GM12878 (cell line): ENCODE measurements around the gene ANKRD61. TPM values are rescaled to one million over a fixed set of nuclear protein-coding genes. Genes with fewer than 3 reads are reported as not detected.
A peak's percentile ranks its signal among the peaks of the same experiment; 100 is the strongest.

Source experiments
- ATAC-seq: fragments of 200-7000 bp; cut with Tn5 transposase; 3 replicates; pipeline ENCODE4 v1.9.1; 2020; ENCODE audit warnings: mild to moderate bottlenecking, moderate library complexity
- BruUV-seq: library from RNA; stranded (reverse); fragments of 400-500 nt; replicated peaks from 2 replicates; lab custom pipeline; 2021; lab: Mats Ljungman, UMichigan
- CTCF ChIA-PET: fragments of 300-600 bp; sonication (Branson Sonifier 250); formaldehyde crosslinking; extraction: SDS; loops from one replicate; lab custom pipeline; 2021; ENCODE audit warnings: inconsistent platforms; lab: Yijun Ruan, JAX
- POLR2A ChIA-PET: fragments of 350-600 bp; formaldehyde crosslinking; extraction: SDS; loops from one replicate; lab custom pipeline; 2021; ENCODE audit warnings: inconsistent platforms; lab: Charles Lee
- RAD21 ChIA-PET: fragments of 300-600 bp; sonication (Branson Sonifier 250); formaldehyde crosslinking; loops from one replicate; lab custom pipeline; 2023; ENCODE audit warnings: antibody characterized with exemption; ENCODE audit not compliant: unreplicated experiment; lab: Charles Lee
- SMC1A ChIA-PET: fragments of 300-600 bp; sonication (Branson Sonifier 250); formaldehyde crosslinking; loops from one replicate; lab custom pipeline; 2023; ENCODE audit not compliant: unreplicated experiment, uncharacterized antibody; lab: Charles Lee
- DNase-seq: peaks from one replicate; pipeline ENCODE4 v3.0.0-alpha.2; 2011; ENCODE audit warnings: low read depth, low spot score
- FAIRE-seq: peaks from 3 replicates; lab custom pipeline; 2011; peaks lifted over from hg19 to GRCh38; lab: Jason Lieb, UNC
- H2AFZ ChIP-seq: 2 replicates; pipeline ENCODE4 v1.6.0; 2011; ENCODE audit warnings: low read depth, low read length, control low read depth; ENCODE audit not compliant: control insufficient read depth
- H3K27ac ChIP-seq: 2 replicates; pipeline ENCODE4 v1.5.1; 2011; ENCODE audit warnings: control low read depth; ENCODE audit not compliant: control insufficient read depth, insufficient read depth
- H3K27me3 ChIP-seq, 2 experiments: replicated peaks in 1 of 2; 2 replicates each; pipeline versions ENCODE4 v1.6.0 to v1.6.1; 2011; ENCODE audit warnings: low read length in 1 of 2; ENCODE audit not compliant: control insufficient read depth in 2 of 2, insufficient read depth in 2 of 2
- H3K36me3 ChIP-seq, 2 experiments: 2 replicates each; pipeline ENCODE4 v1.5.1; 2011; ENCODE audit warnings: low read length in 1 of 2; ENCODE audit not compliant: control insufficient read depth in 2 of 2, insufficient read depth in 2 of 2
- H3K4me1 ChIP-seq: 2 replicates; pipeline ENCODE4 v1.6.1; 2011; ENCODE audit warnings: mild to moderate bottlenecking, low read length, moderate library complexity, mixed read lengths; ENCODE audit not compliant: control insufficient read depth, insufficient read depth
- H3K4me2 ChIP-seq: 2 replicates; pipeline ENCODE4 v1.6.0; 2011; ENCODE audit warnings: control low read depth; ENCODE audit not compliant: control insufficient read depth, insufficient read depth
- H3K4me3 ChIP-seq: fragments of 200-600 bp; sonication (generic); 2 replicates; pipeline ENCODE4 v1.5.1; 2016
- H3K79me2 ChIP-seq: 2 replicates; pipeline ENCODE4 v1.6.0; 2011; ENCODE audit warnings: low read length; ENCODE audit not compliant: control insufficient read depth, insufficient read depth
- H3K9ac ChIP-seq: 2 replicates; pipeline ENCODE4 v1.8.0; 2011; ENCODE audit warnings: low read length, control low read depth, mixed read lengths; ENCODE audit not compliant: control insufficient read depth, insufficient read depth
- H3K9me3 ChIP-seq: replicated peaks from 3 replicates; pipeline ENCODE4 v1.5.1; 2011; ENCODE audit warnings: mild to moderate bottlenecking, low read length; ENCODE audit not compliant: control insufficient read depth, insufficient read depth
- H4K20me1 ChIP-seq: 2 replicates; pipeline ENCODE4 v1.6.0; 2011; ENCODE audit not compliant: control insufficient read depth, insufficient read depth
- CBX3 ChIP-seq: fragments of 200-600 bp; sonication (generic); IDR thresholded peaks from 2 replicates; pipeline ENCODE4 v1.6.1; 2016; ENCODE audit warnings: low read depth, borderline replicate concordance
- CHD2 ChIP-seq: IDR thresholded peaks from 2 replicates; pipeline ENCODE4 v1.6.1; 2011; ENCODE audit warnings: low read depth, low read length, improper control_type of control experiment, borderline replicate concordance
- GATAD2B ChIP-seq: fragments of 450-650 bp; conservative IDR thresholded peaks from 2 replicates; pipeline ENCODE4 v1.6.1; 2017; ENCODE audit warnings: low read depth, mild to moderate bottlenecking, moderate library complexity
- HDAC6 ChIP-seq: fragments of 200-600 bp; sonication (generic); IDR thresholded peaks from one replicate; pipeline ENCODE4 v1.8.0; 2017; ENCODE audit warnings: antibody characterized with exemption; ENCODE audit not compliant: unreplicated experiment
- RB1 ChIP-seq: fragments of 450-650 bp; formaldehyde crosslinking; IDR thresholded peaks from 2 replicates; pipeline ENCODE4 v1.6.1; 2017; ENCODE audit warnings: mild to moderate bottlenecking, borderline replicate concordance
- SREBF1 ChIP-seq: IDR thresholded peaks from 2 replicates; pipeline ENCODE4 v1.6.1; 2012; ENCODE audit warnings: mild to moderate bottlenecking, low read length
- SUPT20H ChIP-seq: IDR thresholded peaks from 2 replicates; pipeline ENCODE4 v1.6.1; 2011; ENCODE audit warnings: low read depth, mild to moderate bottlenecking, low read length, moderate library complexity, borderline replicate concordance; ENCODE audit not compliant: control insufficient read depth
- WGBS: methylation state at CpG from one replicate; pipeline ENCODE4 v1.1.6; 2016; ENCODE audit warnings: low lambda C conversion rate; ENCODE audit not compliant: insufficient replicate concordance, insufficient coverage; ENCODE audit errors: missing lambda C conversion rate; 5-methylcytosine and 5-hydroxymethylcytosine counted together
- in situ Hi-C: fragments of 300-500 bp; cut with MboI; formaldehyde crosslinking; loops from 9 replicates; pipeline ENCODE4 v1.14.3; 2018; ENCODE audit warnings: mixed read lengths
- intact Hi-C: fragments of 100-400 bp; cut with micrococcal nuclease; formaldehyde crosslinking; loops from one replicate; pipeline ENCODE4 v1.14.2; 2022; ENCODE audit not compliant: unreplicated experiment
- polyA plus RNA-seq, 11 experiments: library from polyadenylated mRNA; depleted of rRNA in 4 of 11; unstranded in 6 of 11; stranded (reverse) in 5 of 11; fragments of >200 nt; fragmentation: Nextera tagmentation in 4 of 11; fragmentation: Illumina TruSeq in 1 of 11; extraction: Ambion mirVana in 4 of 11; extraction: Trizol in 1 of 11; gene quantifications; 1 replicate in 1 of 11; 2 replicates in 10 of 11; pipeline versions ENCODE4 v1.2.1 to v1.2.3, GENCODE V29; 2011 to 2016; ENCODE audit warnings: inconsistent platforms in 2 of 11, missing spikeins in 2 of 11, low read depth in 1 of 11
- total RNA-seq, 4 experiments: library from RNA; depleted of rRNA in 3 of 4; stranded (reverse); fragments of >200 nt in 3 of 4; fragmentation: Illumina TruSeq in 1 of 4; extraction: Trizol in 1 of 4; gene quantifications; 2 replicates each; pipeline versions ENCODE4 v1.2.1 to v1.2.3, GENCODE V29; 2013 to 2021
- TF ChIP-seq, protein P1 (sequence below): fragments of 450-650 bp; IDR thresholded peaks from 2 replicates; pipeline ENCODE4 v1.6.1; 2017; ENCODE audit warnings: antibody characterized with exemption, mild to moderate bottlenecking, moderate library complexity

The ANKRD61 gene
- total and polyA plus RNA-seq, 10 of the 15 experiments (the other 5 are each of a cell fraction or from before 2014, with no cell fraction given) = 0.11 to 0.64 (median 0.28) TPM

DNA sequence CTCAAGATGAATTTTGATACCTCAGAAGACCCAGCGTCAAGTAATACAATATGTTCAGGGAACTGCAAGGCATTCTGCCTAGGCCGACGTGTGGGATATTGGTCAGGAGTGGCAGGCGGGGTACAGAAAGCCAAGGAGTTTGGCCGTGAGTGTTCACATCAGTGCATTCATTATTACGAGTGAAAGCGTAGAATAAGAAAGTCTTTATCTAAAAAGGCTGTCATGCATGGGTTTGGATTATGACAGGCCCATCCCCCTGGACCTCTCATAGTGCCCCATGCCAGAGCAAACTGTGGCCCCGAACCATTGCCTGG is 14.6 kb upstream of the ANKRD61 start:
- Histone ChIP-seq H3K27me3 (no peaks in the 10 kb centered on the region), H3K4me3 (no peak overlapping the region), H2AFZ (no peak overlapping the region), H3K4me1 (peaks cover 12% of the 10 kb centered on the region), H4K20me1 (no peaks in the 10 kb centered on the region), H3K36me3 (peaks cover 6 to 7% of the 10 kb centered on the region in 2 experiments), H3K27ac (peak overlapping the region; percentile 60; the same call in 1 of the 2 replicates), H3K79me2 (no peaks in the 10 kb centered on the region; the same call in none of the 2 replicates), H3K4me2 (no peak overlapping the region), H3K9me3 (0 out of 3 replicates have a peak, but pooled peaks cover 2% of the 10 kb centered on the region), H3K9ac (no peak overlapping the region)
- no peak for FAIRE-seq
- CTCF ChIA-PET = no interaction called here
- 72% methylated on average over 8 of the region's 8 CpGs for WGBS
- POLR2A ChIA-PET = no interaction called here
- no peak for ATAC-seq
- RAD21 ChIA-PET = no interaction called here
- in situ Hi-C loops = no loop called here
- intact Hi-C loops = no loop called here
- no peak for TF ChIP-seq GATAD2B
- no peak for TF ChIP-seq CBX3
- TF ChIP-seq SUPT20H = no peak
- no peak for TF ChIP-seq HDAC6
- TF ChIP-seq RB1 = no peak
- TF ChIP-seq CHD2 = no peak
- no peak for TF ChIP-seq SREBF1
- TF ChIP-seq, protein P1, sequence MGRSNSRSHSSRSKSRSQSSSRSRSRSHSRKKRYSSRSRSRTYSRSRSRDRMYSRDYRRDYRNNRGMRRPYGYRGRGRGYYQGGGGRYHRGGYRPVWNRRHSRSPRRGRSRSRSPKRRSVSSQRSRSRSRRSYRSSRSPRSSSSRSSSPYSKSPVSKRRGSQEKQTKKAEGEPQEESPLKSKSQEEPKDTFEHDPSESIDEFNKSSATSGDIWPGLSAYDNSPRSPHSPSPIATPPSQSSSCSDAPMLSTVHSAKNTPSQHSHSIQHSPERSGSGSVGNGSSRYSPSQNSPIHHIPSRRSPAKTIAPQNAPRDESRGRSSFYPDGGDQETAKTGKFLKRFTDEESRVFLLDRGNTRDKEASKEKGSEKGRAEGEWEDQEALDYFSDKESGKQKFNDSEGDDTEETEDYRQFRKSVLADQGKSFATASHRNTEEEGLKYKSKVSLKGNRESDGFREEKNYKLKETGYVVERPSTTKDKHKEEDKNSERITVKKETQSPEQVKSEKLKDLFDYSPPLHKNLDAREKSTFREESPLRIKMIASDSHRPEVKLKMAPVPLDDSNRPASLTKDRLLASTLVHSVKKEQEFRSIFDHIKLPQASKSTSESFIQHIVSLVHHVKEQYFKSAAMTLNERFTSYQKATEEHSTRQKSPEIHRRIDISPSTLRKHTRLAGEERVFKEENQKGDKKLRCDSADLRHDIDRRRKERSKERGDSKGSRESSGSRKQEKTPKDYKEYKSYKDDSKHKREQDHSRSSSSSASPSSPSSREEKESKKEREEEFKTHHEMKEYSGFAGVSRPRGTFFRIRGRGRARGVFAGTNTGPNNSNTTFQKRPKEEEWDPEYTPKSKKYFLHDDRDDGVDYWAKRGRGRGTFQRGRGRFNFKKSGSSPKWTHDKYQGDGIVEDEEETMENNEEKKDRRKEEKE = no peak
- BruUV-seq = no TSS peak
- no peak for DNase-seq
- SMC1A ChIA-PET = interaction anchor here (1.1 kb wide), 1 partner anchor 90 kb away, joined by 3 read pairs; no protein-coding TSS in a partner anchor
